HFF-Myc (cell line): ENCODE measurements around the gene DTWD2.

Source experiments
- DNase-seq: peaks from one replicate; pipeline ENCODE4 v3.0.0-alpha.2; 2011; ENCODE audit warnings: low read depth; ENCODE audit errors: extremely low read depth
- H3K4me3 ChIP-seq: replicated peaks from 2 replicates; pipeline ENCODE4 v1.5.1; 2011; ENCODE audit warnings: low read depth, mild to moderate bottlenecking, control low read depth, low read length
- TF ChIP-seq, protein P1 (sequence below): IDR thresholded peaks from 2 replicates; pipeline ENCODE4 v1.5.1; 2012; ENCODE audit warnings: mild to moderate bottlenecking, low read depth, low read length, control low read depth; ENCODE audit errors: missing control alignments

Gene DTWD2

DNA sequence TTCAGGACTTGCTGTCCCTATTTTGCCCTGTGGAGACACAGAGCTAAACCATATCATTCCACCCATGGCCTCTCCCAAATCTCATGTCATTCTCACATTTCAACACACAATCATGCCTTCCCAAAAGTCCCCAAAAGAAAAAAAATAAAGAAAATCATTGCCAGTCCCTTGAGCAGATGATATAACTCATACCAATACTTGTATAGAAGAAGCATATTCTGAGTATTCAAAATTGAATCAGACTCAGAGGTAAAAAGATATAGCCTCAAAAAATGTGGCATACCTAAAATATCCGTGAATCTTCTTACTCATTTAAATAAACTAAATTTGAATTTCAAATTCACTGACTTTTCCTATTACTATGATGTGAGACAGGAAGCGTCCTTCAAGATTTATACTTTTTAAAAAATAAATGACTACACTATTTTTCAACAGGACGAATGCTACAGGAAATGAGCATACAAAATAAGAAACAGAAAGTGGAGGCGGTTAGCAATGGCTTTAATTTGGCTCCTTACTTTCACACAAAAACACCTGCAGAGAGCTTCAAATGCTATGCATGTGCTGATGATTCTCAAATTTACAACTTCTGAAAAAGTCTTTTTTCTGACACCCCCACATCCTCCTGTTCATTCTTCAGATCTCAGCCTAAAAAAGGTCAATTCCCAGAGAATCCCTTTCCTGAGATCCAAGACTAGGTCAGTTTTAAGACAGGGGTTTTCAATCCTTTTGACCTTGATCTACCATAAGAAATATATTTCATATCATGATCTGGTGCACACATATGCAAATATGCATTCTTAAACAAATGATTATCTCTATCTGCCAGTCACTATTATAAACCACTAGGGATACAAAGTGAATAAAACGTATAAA is 42.9 kb upstream of the DTWD2 start:
- no peak overlapping the region for H3K4me3 ChIP-seq
- TF ChIP-seq, protein P1, sequence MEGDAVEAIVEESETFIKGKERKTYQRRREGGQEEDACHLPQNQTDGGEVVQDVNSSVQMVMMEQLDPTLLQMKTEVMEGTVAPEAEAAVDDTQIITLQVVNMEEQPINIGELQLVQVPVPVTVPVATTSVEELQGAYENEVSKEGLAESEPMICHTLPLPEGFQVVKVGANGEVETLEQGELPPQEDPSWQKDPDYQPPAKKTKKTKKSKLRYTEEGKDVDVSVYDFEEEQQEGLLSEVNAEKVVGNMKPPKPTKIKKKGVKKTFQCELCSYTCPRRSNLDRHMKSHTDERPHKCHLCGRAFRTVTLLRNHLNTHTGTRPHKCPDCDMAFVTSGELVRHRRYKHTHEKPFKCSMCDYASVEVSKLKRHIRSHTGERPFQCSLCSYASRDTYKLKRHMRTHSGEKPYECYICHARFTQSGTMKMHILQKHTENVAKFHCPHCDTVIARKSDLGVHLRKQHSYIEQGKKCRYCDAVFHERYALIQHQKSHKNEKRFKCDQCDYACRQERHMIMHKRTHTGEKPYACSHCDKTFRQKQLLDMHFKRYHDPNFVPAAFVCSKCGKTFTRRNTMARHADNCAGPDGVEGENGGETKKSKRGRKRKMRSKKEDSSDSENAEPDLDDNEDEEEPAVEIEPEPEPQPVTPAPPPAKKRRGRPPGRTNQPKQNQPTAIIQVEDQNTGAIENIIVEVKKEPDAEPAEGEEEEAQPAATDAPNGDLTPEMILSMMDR, result no peak
- no peak for DNase-seq

DNA sequence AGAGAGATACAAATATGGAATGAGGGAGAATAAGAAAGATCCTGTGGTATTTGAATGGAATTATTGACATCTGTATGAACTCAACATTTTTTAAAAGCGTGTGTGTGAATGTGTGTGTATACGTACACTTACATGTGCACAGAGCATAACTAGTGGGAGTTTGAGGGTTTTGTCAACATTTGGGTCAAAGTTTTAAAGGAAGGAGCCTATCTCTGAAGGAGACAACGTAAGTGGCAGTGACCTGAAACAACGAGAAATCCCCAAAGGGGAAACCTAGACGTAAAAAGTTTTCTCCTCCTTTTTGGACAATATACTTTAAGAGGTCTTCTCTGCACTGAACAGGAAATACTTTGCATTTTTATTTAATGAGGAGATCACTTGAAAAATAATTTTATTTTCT is 40.2 kb upstream of the DTWD2 start:
- H3K4me3 ChIP-seq, result no peak overlapping the region
- TF ChIP-seq, protein P1, result no peak
- no peak for DNase-seq

DNA sequence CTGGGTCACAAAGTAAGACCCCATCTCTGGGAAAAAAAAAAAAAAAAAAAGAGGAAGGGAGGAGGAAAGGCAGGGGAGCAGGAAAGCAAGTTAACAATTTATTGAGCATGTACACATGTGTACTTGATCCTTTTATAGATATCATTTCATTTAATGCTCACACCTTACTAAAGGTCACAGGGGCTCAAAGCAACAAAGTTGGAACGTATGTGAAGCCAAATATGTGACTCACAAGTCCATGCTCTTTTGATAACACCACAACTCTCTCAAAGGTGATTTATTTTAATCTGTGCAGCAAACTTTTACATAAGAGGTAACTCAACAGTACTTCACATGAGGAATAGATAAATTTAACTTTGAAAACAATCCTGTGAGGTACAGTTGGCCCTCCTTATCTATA is 34.4 kb upstream of the DTWD2 start:
- DNase-seq, result no peak
- H3K4me3 ChIP-seq, result no peak overlapping the region
- TF ChIP-seq, protein P1, result no peak

DNA sequence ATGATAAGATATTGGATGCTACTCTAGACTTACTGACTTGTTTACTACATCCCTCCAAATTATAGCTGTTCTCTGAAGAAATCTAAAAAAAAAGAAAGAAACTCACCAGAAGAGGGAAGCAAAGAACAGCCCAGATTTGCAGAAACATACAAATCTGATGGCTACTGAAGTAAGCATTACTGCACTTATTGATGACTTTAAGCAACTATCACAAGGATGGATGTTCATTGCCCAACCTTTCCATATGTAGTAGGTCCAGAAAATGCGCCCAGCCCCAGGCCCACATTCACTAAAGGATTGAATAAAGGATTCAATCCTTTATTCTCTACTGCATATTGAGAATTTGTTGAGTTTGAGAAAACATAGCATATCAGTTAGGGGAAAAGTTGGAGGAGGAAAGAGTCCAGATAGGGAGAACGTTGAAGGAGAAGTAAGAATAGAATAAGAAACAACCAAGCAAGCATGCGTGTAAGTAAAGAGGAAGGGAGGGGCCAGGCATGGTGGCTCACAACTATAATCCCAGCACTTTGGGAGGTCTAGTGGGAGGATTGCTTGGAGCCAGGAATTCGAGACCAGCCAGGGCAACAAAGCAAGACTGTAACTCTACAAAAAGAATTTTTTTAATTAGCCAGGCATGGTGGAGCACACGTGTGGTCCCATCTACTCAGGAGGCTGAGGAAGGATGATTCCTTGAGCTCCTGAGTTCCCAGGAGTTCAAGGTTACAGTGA is 33.8 kb upstream of the DTWD2 start:
- DNase-seq, result no peak
- TF ChIP-seq, protein P1, result peak; percentile 31
- H3K4me3 ChIP-seq, result no peak overlapping the region

DNA sequence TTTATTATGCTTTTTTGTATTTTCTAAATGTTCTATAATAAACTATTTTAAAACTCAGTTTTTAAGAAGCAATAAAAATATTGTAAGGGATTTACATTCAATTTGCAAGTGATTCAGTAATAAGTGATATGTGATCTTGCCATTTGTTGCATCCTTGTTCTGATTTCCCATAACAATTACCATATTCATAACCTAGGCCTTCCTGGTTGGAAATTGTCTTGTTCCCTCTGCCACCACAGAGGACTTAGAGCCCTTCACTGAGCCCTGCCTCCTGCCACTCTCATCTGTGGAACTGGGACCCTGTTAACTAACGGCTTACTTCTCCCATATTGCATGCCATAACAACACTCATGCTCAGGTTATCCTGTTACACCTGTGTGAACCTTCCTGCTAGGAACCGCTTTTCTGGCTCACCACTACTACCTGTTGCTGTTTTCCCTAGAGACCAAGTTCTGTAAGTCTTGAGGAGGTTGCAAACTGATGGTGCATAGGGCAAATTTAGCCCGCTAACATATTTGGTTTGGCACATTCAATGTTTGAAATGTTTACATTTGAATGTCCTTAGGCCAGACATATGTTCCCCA is 32.9 kb upstream of the DTWD2 start:
- no peak for DNase-seq
- H3K4me3 ChIP-seq, result no peak overlapping the region
- TF ChIP-seq, protein P1, result no peak

DNA sequence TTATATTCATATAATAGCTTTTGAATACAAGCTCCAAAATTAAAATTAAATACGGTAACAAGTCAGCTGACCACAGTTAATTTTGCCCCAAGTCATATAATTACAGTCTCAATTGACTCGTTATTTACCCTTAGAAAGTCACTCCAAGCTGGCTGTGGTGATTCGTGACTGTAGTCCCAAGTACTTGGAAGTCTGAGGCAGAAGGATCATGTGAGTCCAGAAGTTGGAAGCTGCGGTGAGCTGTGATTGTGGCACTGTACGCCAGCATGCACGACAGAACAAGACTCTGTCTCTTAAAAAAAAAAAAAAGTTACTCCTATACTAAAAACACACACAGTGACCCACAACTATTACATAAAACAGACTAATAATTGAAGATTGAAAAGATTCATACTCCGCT is 31.6 kb upstream of the DTWD2 start:
- TF ChIP-seq, protein P1, result no peak
- no peak for DNase-seq
- H3K4me3 ChIP-seq, result no peak overlapping the region
